Astrocyte (in vitro differentiated cells and primary cell): ENCODE data around the gene PTK7. TPM values are rescaled to one million over a fixed set of nuclear protein-coding genes. Genes with fewer than 3 reads are reported as not detected.

ENCODE experiments used
- DNase-seq: peaks from one replicate; pipeline ENCODE4 v3.0.0-alpha.2; 2010; ENCODE audit warnings: low read depth
- FAIRE-seq: peaks from 2 replicates; lab custom pipeline; 2011; peaks lifted over from hg19 to GRCh38; lab: Jason Lieb, UNC
- H2AFZ ChIP-seq: 2 replicates; pipeline ENCODE4 v1.6.0; 2012; ENCODE audit warnings: low read depth, low read length, inconsistent platforms
- H3K27ac ChIP-seq: 2 replicates; pipeline ENCODE4 v1.5.1; 2011; ENCODE audit warnings: low read depth, low read length, inconsistent platforms
- H3K27me3 ChIP-seq: 2 replicates; pipeline ENCODE4 v1.6.0; 2011; ENCODE audit warnings: low read length, inconsistent platforms; ENCODE audit not compliant: insufficient read depth
- H3K36me3 ChIP-seq: 2 replicates; pipeline ENCODE4 v1.5.1; 2011; ENCODE audit warnings: low read length, inconsistent platforms; ENCODE audit not compliant: insufficient read depth
- H3K4me1 ChIP-seq: 2 replicates; pipeline ENCODE4 v1.5.1; 2011; ENCODE audit warnings: low read length, inconsistent platforms; ENCODE audit not compliant: insufficient read depth
- H3K4me2 ChIP-seq: 2 replicates; pipeline ENCODE4 v1.6.0; 2012; ENCODE audit warnings: low read length, inconsistent platforms
- H3K4me3 ChIP-seq: 2 replicates; pipeline ENCODE4 v1.5.1; 2011; ENCODE audit warnings: low read depth, mild to moderate bottlenecking, low read length, inconsistent platforms; ENCODE audit not compliant: insufficient read depth
- H3K79me2 ChIP-seq: 2 replicates; pipeline ENCODE4 v1.6.0; 2012; ENCODE audit warnings: mild to moderate bottlenecking, low read length, inconsistent platforms; ENCODE audit not compliant: insufficient read depth
- H3K9ac ChIP-seq: 2 replicates; pipeline ENCODE4 v1.6.0; 2012; ENCODE audit warnings: mild to moderate bottlenecking, low read length, inconsistent platforms
- H3K9me3 ChIP-seq: 2 replicates; pipeline ENCODE4 v1.5.1; 2012; ENCODE audit warnings: low read depth, mild to moderate bottlenecking, low read length, inconsistent platforms; ENCODE audit not compliant: insufficient read depth
- H4K20me1 ChIP-seq: 2 replicates; pipeline ENCODE4 v1.6.0; 2012; ENCODE audit warnings: low read length, inconsistent platforms; ENCODE audit not compliant: insufficient read depth
- H3K27ac Mint-ChIP-seq: one replicate; pipeline ENCODE4 v1.8.0; 2021; ENCODE audit warnings: mild to moderate bottlenecking, mixed read lengths; ENCODE audit not compliant: unreplicated experiment
- H3K27me3 Mint-ChIP-seq: one replicate; pipeline ENCODE4 v1.8.0; 2021; ENCODE audit warnings: low read depth, mixed read lengths; ENCODE audit not compliant: unreplicated experiment
- H3K36me3 Mint-ChIP-seq: one replicate; pipeline ENCODE4 v1.8.0; 2021; ENCODE audit warnings: low read depth, mixed read lengths; ENCODE audit not compliant: unreplicated experiment
- H3K4me1 Mint-ChIP-seq: one replicate; pipeline ENCODE4 v1.8.0; 2021; ENCODE audit warnings: low read depth, mixed read lengths; ENCODE audit not compliant: unreplicated experiment
- H3K4me3 Mint-ChIP-seq: one replicate; pipeline ENCODE4 v1.8.0; 2021; ENCODE audit warnings: mild to moderate bottlenecking, moderate library complexity, mixed read lengths; ENCODE audit not compliant: unreplicated experiment
- H3K9me3 Mint-ChIP-seq: one replicate; pipeline ENCODE4 v1.8.0; 2021; ENCODE audit warnings: mild to moderate bottlenecking, mixed read lengths; ENCODE audit not compliant: unreplicated experiment
- EZH2 ChIP-seq: IDR thresholded peaks from 2 replicates; pipeline ENCODE4 v1.6.1; 2012; ENCODE audit warnings: mild to moderate bottlenecking, low read length, inconsistent platforms; ENCODE audit not compliant: insufficient read depth
- total RNA-seq: library from RNA; stranded (reverse); gene quantifications from 2 replicates; pipeline ENCODE4 v1.2.1, GENCODE V29; 2021
- TF ChIP-seq, protein P1 (sequence below): IDR thresholded peaks from 2 replicates; pipeline ENCODE4 v1.5.1; 2011; ENCODE audit warnings: low read depth, mild to moderate bottlenecking, inconsistent platforms, low read length, moderate library complexity; ENCODE audit not compliant: insufficient read depth

PTK7 gene
- total RNA-seq, 1 donor from 2014 or later = 506 TPM

DNA sequence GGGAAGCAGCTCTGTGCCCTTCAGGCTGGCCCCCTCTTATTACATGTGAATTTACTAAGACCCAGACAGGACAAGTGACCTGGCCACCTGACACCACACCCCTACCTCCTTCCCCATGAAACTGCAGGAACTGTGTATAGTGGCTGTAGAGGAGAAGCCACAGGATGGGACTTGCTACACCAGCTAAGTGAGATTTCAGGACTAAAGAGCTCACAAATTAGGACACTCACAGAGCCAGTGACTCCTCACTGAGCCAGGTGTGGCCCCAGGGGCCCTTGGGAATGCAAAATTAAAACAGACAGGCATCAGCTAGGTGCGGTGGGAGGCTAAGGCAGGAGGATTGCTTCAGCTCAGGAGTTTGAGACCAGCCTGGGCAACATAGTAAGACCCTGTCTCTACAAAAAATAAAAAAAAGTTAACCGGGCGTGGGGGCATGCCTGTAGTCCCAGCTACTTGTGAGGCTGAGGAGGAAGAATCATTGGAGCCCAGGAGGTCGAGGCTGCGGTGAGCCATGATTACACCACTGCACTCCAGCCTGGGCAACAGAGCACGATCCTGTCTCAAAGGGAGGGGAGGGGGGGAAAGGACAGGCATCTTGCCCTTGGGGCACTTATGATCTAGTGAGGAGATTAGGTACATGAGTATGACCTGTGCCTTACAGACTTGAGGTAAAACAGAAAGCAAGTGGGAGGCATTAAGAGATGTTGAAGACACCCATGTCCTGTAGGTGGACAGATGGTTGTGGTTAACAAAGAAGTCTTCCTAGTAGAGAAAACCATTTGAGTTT is 71.8 kb downstream of the PTK7 start:
- Histone ChIP-seq H3K4me3 (no peak overlapping the region), H3K27ac (no peak overlapping the region), H3K36me3 (peaks cover 27% of the 10 kb centered on the region), H4K20me1 (peaks cover 10% of the 10 kb centered on the region), H3K4me1 (peaks cover 15% of the 10 kb centered on the region), H2AFZ (no peak overlapping the region), H3K9ac (no peak overlapping the region), H3K4me2 (no peak overlapping the region), H3K9me3 (no peaks in the 10 kb centered on the region), H3K79me2 (peaks cover 3% of the 10 kb centered on the region), H3K27me3 (no peaks in the 10 kb centered on the region)
- peak overlapping the region; percentile 69 for H3K27ac Mint-ChIP-seq
- no peak overlapping the region for H3K4me3 Mint-ChIP-seq
- TF ChIP-seq EZH2 = no peak
- TF ChIP-seq, protein P1, sequence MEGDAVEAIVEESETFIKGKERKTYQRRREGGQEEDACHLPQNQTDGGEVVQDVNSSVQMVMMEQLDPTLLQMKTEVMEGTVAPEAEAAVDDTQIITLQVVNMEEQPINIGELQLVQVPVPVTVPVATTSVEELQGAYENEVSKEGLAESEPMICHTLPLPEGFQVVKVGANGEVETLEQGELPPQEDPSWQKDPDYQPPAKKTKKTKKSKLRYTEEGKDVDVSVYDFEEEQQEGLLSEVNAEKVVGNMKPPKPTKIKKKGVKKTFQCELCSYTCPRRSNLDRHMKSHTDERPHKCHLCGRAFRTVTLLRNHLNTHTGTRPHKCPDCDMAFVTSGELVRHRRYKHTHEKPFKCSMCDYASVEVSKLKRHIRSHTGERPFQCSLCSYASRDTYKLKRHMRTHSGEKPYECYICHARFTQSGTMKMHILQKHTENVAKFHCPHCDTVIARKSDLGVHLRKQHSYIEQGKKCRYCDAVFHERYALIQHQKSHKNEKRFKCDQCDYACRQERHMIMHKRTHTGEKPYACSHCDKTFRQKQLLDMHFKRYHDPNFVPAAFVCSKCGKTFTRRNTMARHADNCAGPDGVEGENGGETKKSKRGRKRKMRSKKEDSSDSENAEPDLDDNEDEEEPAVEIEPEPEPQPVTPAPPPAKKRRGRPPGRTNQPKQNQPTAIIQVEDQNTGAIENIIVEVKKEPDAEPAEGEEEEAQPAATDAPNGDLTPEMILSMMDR = no peak
- H3K36me3 Mint-ChIP-seq = peaks cover 31% of the 10 kb centered on the region
- no peaks in the 10 kb centered on the region for H3K27me3 Mint-ChIP-seq
- H3K4me1 Mint-ChIP-seq = peaks cover 53% of the 10 kb centered on the region
- FAIRE-seq (no peak), DNase-seq (no peak)
- no peaks in the 10 kb centered on the region for H3K9me3 Mint-ChIP-seq

DNA sequence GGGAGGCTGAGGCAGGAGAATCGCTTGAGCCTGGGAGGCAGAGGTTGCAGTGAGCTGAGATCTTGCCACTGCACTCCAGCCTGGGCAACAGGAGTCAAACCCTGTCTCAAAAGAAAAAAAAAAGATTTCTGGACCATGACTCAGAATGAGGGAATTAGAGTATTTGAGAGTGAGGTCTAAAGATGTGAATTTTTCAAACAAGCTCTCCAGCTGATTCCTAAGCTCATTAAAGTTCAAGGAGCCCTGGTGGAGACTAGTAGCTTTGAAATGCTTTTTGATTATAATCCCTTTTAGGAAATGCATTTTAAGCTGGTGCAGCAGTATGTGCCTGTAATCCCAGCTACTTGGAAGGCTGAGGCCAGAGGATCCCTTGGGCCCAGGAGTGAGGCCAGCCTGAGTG is 73.2 kb downstream of the PTK7 start:
- Histone ChIP-seq H3K4me2 (no peak overlapping the region), H4K20me1 (peaks cover 5% of the 10 kb centered on the region), H3K9me3 (no peaks in the 10 kb centered on the region), H3K79me2 (peaks cover 3% of the 10 kb centered on the region), H3K9ac (peak overlapping the region; percentile 18), H3K27me3 (no peaks in the 10 kb centered on the region), H3K36me3 (peaks cover 25% of the 10 kb centered on the region), H3K27ac (no peak overlapping the region), H2AFZ (no peak overlapping the region), H3K4me1 (peaks cover 4% of the 10 kb centered on the region), H3K4me3 (no peak overlapping the region)
- H3K27me3 Mint-ChIP-seq = no peaks in the 10 kb centered on the region
- peaks cover 27% of the 10 kb centered on the region for H3K36me3 Mint-ChIP-seq
- H3K27ac Mint-ChIP-seq = peak overlapping the region; percentile 89
- peaks cover 41% of the 10 kb centered on the region for H3K4me1 Mint-ChIP-seq
- FAIRE-seq (no peak), DNase-seq (peak; percentile 32)
- no peaks in the 10 kb centered on the region for H3K9me3 Mint-ChIP-seq
- peak overlapping the region; percentile 54 for H3K4me3 Mint-ChIP-seq
- TF ChIP-seq EZH2 = no peak
- TF ChIP-seq, protein P1 = no peak
